SIG-M5 treated with dmso at 0.1 percent for 504 hours (cell line): ENCODE data around the gene MECR.
A peak's percentile ranks its signal among the peaks of the same experiment; 100 is the strongest.

ENCODE experiments used
- DNase-seq: peaks from one replicate; lab custom pipeline; 2025; ENCODE audit not compliant: unreplicated experiment; lab: John Stamatoyannopoulos, UW

MECR gene

GRCh38 chr1:29202584-29203340 is 28.0 kb downstream of the MECR start:
- peak; percentile 78 for DNase-seq

GRCh38 chr1:29202053-29202452 is 28.7 kb downstream of the MECR start:
- DNase-seq, result no peak

GRCh38 chr1:29201595-29202051 is 29.1 kb downstream of the MECR start:
- no peak for DNase-seq

GRCh38 chr1:29200906-29201594 is 29.7 kb downstream of the MECR start:
- DNase-seq, result no peak

GRCh38 chr1:29197993-29198392 is 32.7 kb downstream of the MECR start:
- no peak for DNase-seq

GRCh38 chr1:29197590-29197924 is 33.2 kb downstream of the MECR start:
- DNase-seq, result peak; percentile 33

GRCh38 chr1:29196863-29197589 is 33.7 kb downstream of the MECR start:
- DNase-seq, result no peak

- no peak for DNase-seq
These were observed 34.8 kb downstream of the MECR start for GRCh38 chr1:29195881-29196291.

GRCh38 chr1:29193879-29194455 is 36.8 kb downstream of the MECR start:
- DNase-seq, result no peak

GRCh38 chr1:29190718-29191117 is 40.0 kb downstream of the MECR start:
- DNase-seq, result no peak

- no peak for DNase-seq
These were observed 44.0 kb downstream of the MECR start for GRCh38 chr1:29186707-29187106.

- no peak for DNase-seq
These were observed 44.5 kb downstream of the MECR start for GRCh38 chr1:29186252-29186651.

GRCh38 chr1:29183287-29183686 is 47.4 kb downstream of the MECR start:
- peak; percentile 37 for DNase-seq

- peak; percentile 96 for DNase-seq
These were observed 49.1 kb downstream of the MECR start, which contains the start of gene SRSF4 for GRCh38 chr1:29181413-29182225. Gene SRSF4 (minus strand): TSS chr1:29181900. CDS start chr1:29181752, 148 bp downstream.

- peak; percentile 59 for DNase-seq
These were observed 50.0 kb downstream of the MECR start for GRCh38 chr1:29180497-29181412.

GRCh38 chr1:29179641-29180184 is 51.0 kb downstream of the MECR start:
- DNase-seq, result no peak

GRCh38 chr1:29177022-29177705 is 53.6 kb downstream of the MECR start:
- no peak for DNase-seq

GRCh38 chr1:29176576-29176975 is 54.2 kb downstream of the MECR start:
- no peak for DNase-seq
